HG02981 (cell line): ENCODE measurements around the gene RAB3IL1.
"Not testable (repeated sequence)": the region's sequence is repeated elsewhere in the genome, so short reads cannot be mapped to it uniquely, and the experiment has no call there.

Experiments
- ATAC-seq: cut with Tn5 transposase; IDR thresholded peaks from one replicate; pipeline ENCODE4 v1.9.1; 2021; ENCODE audit warnings: mild to moderate bottlenecking, moderate library complexity; ENCODE audit not compliant: unreplicated experiment

RAB3IL1 gene

GRCh38 chr11:61917334-61918109, at the start of gene RAB3IL1:
RAB3IL1 (minus strand) TSS chr11:61917566; CDS start chr11:61917367, 199 bp downstream.
- ATAC-seq = no peak

GRCh38 chr11:61966734-61967115, 49.4 kb upstream of the RAB3IL1 start:
- no peak for ATAC-seq

GRCh38 chr11:61964666-61965271, 47.4 kb upstream of the RAB3IL1 start:
- ATAC-seq = not testable (repeated sequence)

- no peak for ATAC-seq
These were observed 46.8 kb upstream of the RAB3IL1 start for GRCh38 chr11:61964058-61964665.

- no peak for ATAC-seq
These were observed 46.1 kb upstream of the RAB3IL1 start for GRCh38 chr11:61963282-61964057.

- ATAC-seq = no peak
These were observed 45.6 kb upstream of the RAB3IL1 start for GRCh38 chr11:61963016-61963281.

GRCh38 chr11:61962213-61963015, 45.0 kb upstream of the RAB3IL1 start:
- no peak for ATAC-seq

GRCh38 chr11:61961570-61962212, 44.3 kb upstream of the RAB3IL1 start:
- ATAC-seq = no peak

GRCh38 chr11:61960532-61960931, 43.2 kb upstream of the RAB3IL1 start:
- ATAC-seq = no peak

- no peak for ATAC-seq
These were observed 42.3 kb upstream of the RAB3IL1 start for GRCh38 chr11:61959678-61960077.

GRCh38 chr11:61959114-61959513, 41.7 kb upstream of the RAB3IL1 start:
- no peak for ATAC-seq

GRCh38 chr11:61958590-61958989, 41.2 kb upstream of the RAB3IL1 start:
- no peak for ATAC-seq

- no peak for ATAC-seq
These were observed 39.8 kb upstream of the RAB3IL1 start for GRCh38 chr11:61957021-61957770.

- no peak for ATAC-seq
These were observed 39.0 kb upstream of the RAB3IL1 start for GRCh38 chr11:61956191-61957020.

GRCh38 chr11:61955422-61956135, 38.2 kb upstream of the RAB3IL1 start:
- ATAC-seq = no peak

- ATAC-seq = no peak
These were observed 37.6 kb upstream of the RAB3IL1 start for GRCh38 chr11:61954851-61955421.

GRCh38 chr11:61954106-61954850, 36.9 kb upstream of the RAB3IL1 start:
- ATAC-seq = no peak
